AG04449 (cell line): Measurements from ENCODE around the gene M6PR.

Source experiments
- CTCF ChIA-PET: fragments of 350-600 bp; formaldehyde crosslinking; extraction: SDS; loops from one replicate; lab custom pipeline; 2021; ENCODE audit warnings: antibody characterized with exemption; lab: Yijun Ruan, JAX
- POLR2A ChIA-PET: fragments of 400-600, 350-600 bp; formaldehyde crosslinking; extraction: SDS; loops from one replicate; lab custom pipeline; 2020; ENCODE audit warnings: antibody characterized with exemption, inconsistent platforms; lab: Yijun Ruan, JAX
- DNase-seq: peaks from one replicate; pipeline ENCODE4 v3.0.0-alpha.2; 2010; ENCODE audit warnings: low read depth, low spot score
- H3K4me3 ChIP-seq: 2 replicates; pipeline ENCODE4 v1.5.1; 2011; ENCODE audit warnings: low read depth, mild to moderate bottlenecking, control low read depth, low read length
- CTCF ChIP-seq: IDR thresholded peaks from one replicate; pipeline ENCODE4 v1.5.1; 2011; ENCODE audit warnings: mild to moderate bottlenecking, moderate library complexity, low read length, control low read depth, inconsistent platforms; ENCODE audit not compliant: insufficient read depth; ENCODE audit errors: missing control alignments

The M6PR gene

GRCh38 chr12:8989413-8989812 is 40.0 kb upstream of the M6PR start, which contains the start of gene KLRG1:
Gene KLRG1 (plus strand): TSS chr12:8989546. CDS start chr12:8989636, 90 bp downstream.
- TF ChIP-seq CTCF, result no peak
- ChIA-PET POLR2A (no interaction called here), CTCF (no interaction called here)
- no peak within 1 kb of the TSS for H3K4me3 ChIP-seq
- no peak for DNase-seq

GRCh38 chr12:8987685-8988084 is 38.2 kb upstream of the M6PR start:
- no peak overlapping the region for H3K4me3 ChIP-seq
- CTCF ChIA-PET, result no interaction called here
- TF ChIP-seq CTCF, result no peak
- DNase-seq, result no peak
- POLR2A ChIA-PET, result no interaction called here

GRCh38 chr12:8987163-8987562 is 37.7 kb upstream of the M6PR start:
- TF ChIP-seq CTCF, result no peak
- no peak overlapping the region for H3K4me3 ChIP-seq
- no peak for DNase-seq
- POLR2A ChIA-PET, result no interaction called here
- CTCF ChIA-PET, result no interaction called here

GRCh38 chr12:8985213-8985754 is 35.8 kb upstream of the M6PR start:
- POLR2A ChIA-PET, result no interaction called here
- no peak overlapping the region for H3K4me3 ChIP-seq
- no peak for TF ChIP-seq CTCF
- CTCF ChIA-PET, result no interaction called here
- DNase-seq, result no peak

GRCh38 chr12:8980137-8980536 is 30.7 kb upstream of the M6PR start:
- TF ChIP-seq CTCF, result no peak
- H3K4me3 ChIP-seq, result no peak overlapping the region
- POLR2A ChIA-PET, result no interaction called here
- no peak for DNase-seq
- CTCF ChIA-PET, result no interaction called here

GRCh38 chr12:8970432-8970831 is 21.0 kb upstream of the M6PR start:
- ChIA-PET POLR2A (no interaction called here), CTCF (interaction anchor here (0.6 kb wide), 1 partner anchor 13 kb away, joined by 3 read pairs; no protein-coding TSS in a partner anchor)

More at GRCh38 chr12:8970432-8970831, 21.0 kb upstream of the M6PR start:
- DNase-seq, result no peak
- no peak for TF ChIP-seq CTCF
- H3K4me3 ChIP-seq, result no peak overlapping the region
